HG02938 (cell line): ENCODE results near the gene NDST1.

ENCODE experiments used
- ATAC-seq: cut with Tn5 transposase; IDR thresholded peaks from one replicate; pipeline ENCODE4 v1.9.1; 2021; ENCODE audit warnings: mild to moderate bottlenecking, moderate library complexity; ENCODE audit not compliant: unreplicated experiment

NDST1 gene

DNA sequence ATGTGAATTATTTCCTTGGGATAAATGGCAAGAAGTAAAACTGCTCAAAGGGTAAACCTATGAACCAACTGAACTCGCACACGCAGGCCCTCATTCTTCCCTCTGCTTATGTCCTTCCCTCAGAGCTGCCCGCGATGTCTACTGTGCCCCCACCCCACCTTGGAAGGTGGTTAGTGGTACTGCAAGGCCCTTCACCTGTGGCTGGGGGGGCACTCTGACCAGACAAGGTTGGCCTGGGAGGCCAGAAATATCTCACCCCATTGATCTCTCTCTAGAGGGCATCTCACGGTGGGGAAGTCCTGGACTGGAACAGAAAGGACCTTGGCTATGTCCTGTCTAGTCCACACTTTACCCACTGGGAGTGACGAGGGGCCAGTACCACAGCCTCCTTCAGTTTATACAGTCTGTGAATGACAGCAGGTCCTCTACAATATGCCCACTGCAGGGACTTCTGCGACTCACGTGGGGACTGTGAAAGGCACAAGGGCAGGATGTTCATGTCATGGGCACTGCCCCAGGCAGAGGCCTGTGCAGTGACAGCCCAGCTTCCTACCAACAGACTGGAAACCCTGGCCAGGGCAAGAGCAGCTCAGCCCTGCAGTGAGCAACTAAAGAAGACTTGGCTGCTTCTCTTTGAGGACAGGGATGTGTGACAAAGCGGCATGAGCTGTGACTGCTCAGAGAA, 75.8 kb downstream of the NDST1 start:
- ATAC-seq: no peak

DNA sequence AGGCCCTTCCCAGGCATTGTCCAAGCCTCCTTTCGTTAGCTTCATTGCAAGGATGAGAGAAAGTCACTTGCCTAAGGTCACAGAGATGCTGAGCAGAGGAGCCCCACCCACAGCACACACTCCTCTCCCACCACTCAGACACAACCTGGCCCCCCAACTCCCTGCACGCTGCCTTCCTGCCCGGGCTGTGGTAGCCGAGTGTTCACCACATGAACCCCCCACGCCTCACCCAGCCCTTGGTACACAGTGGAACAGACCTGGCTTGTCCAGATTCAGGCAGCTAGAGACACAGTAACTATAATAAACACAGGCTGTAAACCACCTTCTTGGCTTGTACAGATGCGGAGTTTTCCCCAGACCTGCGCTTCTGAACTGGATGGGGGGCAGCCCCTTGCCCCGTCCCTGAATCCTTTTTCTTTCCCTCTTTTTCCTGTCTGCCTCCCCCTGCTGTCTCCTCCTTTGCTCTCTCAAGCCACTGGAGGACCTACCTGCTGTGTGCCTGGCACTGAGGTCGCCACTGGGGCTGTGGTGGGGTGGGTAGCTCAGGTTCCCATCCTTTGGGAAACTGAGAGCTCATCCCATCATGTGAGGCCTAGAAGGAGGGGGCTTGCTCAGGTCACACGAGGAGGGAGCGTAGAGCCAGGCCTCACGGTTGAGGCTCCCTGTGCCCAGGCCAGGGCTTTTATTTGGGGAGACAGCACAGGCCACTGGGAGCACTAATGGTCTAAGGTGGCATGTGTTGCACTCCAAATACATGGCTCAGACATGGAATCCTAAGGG, 76.8 kb downstream of the NDST1 start:
- ATAC-seq: no peak

DNA sequence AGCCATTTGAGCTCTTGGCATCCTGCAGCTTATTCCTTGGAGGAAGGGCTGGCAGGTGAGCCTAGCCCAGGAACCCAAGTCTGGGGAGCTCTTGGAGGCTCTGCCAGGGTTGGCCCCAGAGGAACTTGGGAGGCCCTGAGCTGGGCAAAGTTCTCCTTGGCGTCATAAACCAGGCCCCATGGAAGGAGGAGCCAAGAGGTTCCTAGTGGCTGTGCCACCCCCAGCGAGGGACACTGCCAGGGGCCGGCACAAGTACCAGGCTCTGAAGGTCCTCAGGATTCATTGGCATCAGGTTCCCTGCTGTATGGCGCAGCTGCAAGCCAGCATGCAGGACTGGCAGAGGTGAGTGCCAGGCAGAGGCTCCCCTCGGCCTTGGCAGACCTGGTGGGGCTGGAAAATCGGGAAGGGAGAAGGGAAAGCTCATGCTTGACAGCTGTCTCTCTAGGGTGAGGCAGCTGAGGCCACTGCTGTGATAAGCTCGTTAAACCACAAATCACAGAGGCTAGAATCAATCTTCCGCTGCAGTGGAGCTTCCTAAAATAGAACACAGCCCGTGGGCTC, 77.9 kb downstream of the NDST1 start:
- no peak for ATAC-seq

DNA sequence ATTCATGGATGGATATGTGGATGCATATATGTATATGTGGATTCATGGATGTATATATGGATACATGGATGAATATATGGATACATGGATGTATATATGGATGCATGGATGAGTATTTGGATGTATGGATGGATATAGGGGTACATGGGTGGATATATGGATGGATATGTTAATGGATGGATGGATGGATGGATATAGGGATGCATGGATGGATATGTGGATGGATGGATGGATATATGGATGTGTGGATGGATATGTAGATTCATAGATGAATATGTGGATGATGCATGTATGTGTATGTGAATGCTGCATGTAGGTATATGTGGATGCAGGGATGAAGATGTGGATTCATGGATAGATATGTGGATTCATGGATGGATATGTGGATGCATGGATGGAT, 79.1 kb downstream of the NDST1 start:
- no peak for ATAC-seq

DNA sequence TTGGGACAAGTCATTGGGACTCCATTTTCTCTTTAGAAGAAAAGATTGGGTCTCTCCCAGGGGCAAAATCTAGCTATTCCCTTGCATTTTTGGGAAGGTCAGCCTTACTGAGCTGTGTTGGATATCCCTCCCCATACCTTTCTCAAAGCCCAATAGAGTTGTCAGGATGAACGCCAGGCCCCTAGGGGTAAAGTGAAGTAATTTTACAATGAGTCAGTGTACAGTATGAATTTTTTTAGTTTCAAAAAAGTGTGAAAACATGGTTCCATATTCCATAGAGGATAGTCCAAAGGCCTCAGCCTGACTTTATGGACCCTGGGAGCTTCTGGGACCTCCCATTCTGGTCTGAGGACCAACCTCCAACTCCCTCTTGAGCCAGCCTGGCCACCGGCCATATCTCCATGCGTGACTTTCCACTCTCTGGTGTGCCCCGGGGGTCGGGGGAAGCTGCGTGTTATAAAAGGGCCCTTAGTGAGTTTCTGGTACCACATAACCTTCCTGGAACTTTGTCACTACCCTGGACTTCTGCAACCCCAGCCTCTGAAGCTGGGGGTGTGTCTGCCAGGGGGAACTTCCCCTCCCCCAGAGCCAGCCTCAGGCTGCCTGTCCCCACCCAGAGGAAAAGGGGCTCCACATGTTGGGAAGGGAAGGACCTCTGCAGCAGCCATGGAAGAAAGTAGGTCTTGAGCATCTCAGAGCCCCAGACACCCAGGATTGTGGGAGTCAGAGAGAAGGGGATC, 80.1 kb downstream of the NDST1 start:
- no peak for ATAC-seq

DNA sequence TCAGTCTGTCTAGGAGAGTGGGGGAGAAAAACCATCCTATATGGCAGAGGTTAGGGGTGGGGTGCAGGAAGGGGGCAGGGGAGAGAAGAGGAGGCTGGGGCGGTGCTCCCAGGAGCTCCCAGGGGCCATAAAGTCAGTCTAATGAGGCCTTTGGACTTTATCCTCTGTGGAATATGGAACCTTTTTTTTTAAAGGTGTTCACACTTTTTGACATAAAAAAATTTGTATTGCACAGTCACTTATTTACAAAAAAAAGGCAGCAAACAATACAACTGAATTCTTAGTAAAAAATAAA, 80.6 kb downstream of the NDST1 start:
- no peak for ATAC-seq

DNA sequence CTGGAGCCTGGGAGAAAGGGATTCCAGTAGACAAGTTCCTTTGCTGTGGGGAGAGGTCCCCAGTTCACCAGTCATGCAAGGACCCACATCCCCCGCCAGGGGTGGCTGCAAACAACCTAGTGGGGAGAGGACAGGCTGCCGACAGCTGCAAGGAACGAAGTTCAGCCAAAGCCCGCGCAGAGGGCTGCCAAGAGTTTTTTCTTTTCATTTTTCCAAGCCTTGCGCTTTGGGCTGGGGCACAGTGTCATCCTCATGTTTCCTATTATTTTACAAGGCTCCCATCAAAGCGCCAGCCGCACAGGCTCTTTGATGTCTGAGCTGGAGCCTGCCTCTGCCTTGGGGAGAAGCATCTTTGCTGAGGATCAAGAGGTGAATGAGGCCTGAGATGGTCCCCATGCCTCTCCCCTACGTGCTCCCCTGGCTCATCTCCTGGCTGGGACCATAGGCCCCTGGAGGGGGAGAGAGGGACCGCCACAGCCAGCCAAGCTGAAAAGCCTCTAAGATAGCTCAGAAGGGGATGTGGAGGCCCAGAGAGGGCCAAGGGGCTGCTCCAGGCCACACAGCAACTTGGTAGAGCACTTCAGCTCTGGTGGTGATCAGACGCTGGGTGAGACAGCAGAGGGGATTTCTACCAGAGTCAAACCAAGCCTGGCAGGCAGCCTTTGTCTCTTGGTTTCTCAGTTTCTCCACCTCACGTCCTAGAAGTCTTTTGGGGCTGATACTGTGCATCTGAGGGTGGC, 82.1 kb downstream of the NDST1 start:
- no peak for ATAC-seq

DNA sequence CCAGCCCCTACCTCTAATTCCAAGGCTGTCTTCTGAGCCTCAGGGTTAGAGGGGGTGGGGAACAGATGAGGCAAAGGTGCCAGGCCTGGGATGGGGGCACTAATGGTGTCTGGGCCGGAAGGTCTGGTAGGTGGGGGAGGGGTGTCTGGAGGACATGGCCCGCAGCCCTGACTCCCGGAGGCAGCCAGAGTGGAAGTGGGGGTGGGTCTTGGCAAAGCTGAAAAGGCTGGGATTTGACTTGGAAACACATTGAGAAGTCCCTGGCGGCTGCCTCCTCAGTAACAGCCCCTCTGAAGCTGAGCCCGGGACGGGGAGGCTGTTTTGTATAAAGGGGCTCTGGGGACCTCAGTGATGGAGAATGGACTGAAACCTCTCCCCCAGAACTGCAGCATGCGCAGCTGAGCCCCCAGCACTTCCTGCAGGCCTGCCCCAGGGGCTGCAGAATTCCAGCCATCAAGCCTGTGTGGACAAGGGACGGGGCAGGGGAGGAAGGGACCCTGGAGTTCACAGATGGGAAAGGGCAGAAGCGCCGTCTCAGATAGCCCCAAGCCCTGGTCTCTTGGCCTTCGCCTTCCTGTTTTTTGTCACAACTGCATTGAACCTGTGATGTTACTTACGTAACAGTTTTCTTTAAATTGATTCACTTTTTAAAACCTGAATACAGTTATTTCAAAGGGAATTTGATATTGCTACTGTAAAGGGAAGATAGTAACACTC, 83.2 kb downstream of the NDST1 start:
- ATAC-seq: no peak

DNA sequence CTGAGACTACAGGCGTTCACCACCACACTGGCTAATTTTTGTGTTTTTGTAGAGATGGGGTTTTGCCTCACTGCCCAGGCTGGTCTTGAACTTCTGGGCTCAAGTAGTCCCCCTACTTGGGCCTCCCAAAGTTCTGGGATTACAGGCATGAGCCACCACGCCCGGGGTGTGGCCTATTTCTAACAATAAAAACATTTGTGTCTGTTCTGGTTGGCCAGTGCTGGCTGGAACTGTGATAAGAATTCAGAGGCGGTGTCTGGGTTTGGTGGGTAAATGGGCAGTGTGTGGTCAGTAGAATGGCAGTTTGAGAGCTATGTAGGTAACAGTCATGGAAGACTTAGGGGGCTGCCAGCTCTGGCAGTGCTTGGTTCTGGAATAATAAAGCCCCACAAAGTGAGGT, 85.7 kb downstream of the NDST1 start:
- ATAC-seq: no peak

DNA sequence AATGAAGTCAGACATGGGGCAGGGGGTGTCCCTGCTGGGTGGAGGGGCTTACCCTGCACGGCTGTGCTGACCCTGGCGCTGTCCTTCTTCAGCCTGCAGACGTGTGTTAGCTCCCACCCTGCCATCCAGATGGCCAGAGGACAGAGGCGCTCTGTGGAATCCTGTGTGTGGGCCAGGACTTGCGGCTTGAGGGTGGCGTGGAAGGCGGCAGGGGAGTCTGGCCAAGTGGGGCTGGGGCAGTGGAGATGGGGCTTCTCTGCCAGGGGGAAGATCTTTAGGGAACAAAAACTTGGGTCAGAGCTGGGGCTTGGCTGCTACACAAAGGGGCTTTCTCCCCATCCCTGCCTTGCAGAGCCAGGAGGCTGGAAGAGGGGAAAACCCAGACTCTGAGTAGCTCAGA, 86.1 kb downstream of the NDST1 start:
- no peak for ATAC-seq

DNA sequence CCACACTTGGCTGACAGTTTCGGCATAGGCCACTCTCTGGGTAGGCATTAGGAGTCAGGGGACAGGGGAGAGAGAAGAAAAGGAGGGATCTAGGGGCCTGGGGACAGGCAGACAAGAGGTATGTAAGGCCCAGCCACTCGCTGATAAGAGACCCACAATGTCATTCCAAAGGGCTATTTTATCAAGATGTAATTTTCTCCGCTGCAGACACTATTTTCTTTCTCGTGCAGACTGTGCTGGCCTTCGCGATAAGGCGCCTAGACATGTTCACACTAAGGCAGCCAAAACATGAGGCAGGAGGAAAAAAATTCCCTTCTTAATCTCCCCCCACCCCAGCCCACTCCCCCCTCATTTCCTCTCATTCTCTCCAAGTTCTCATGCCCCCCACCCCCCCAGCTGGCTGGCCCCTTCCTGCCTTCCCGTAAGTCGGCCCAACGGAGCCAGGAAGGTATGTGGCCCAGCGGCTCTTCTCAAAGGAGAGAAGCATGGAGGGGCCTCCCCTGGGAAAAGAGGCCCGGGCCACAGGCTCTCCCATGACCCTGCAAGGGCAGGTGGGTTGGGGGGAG, 87.6 kb downstream of the NDST1 start:
- ATAC-seq: no peak

DNA sequence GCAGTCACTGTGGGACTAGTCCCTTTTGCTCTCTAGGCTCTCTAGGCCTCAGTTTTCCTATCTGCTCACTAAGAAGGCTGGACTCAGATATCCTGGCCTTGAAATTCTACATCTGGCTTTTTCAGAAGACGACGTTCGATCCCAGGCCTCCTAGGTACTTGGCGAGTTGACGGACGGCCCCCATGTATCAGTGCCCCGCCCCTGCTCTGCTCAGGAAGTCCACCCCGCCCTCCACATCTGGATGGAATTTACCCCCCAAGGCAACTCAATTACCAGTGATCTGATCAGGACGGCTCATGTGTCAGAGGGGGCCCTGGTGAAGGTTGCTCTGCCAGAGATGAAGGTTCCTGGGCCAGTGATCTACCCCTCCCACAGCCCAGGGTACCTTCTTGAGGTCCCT, 88.4 kb downstream of the NDST1 start:
- no peak for ATAC-seq

DNA sequence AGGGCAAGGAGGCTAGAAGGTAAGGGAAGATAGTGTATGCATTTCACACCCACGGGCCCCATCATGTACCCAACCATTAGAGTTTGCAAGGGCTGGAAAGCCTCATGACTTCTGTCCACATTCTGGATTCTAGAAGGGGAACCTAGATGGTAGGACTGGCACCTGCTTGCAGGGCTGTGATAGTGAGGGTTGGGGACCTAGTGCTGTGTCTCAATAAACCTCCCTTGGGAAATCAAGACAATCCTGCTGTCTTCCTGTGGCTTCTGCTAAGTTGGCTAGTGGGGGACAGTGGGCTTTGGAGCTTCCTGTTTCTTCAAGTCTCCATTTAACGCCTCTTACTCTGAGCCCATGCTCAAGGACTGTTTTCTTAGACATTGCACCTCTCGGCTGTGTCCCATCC, 88.9 kb downstream of the NDST1 start:
- no peak for ATAC-seq

DNA sequence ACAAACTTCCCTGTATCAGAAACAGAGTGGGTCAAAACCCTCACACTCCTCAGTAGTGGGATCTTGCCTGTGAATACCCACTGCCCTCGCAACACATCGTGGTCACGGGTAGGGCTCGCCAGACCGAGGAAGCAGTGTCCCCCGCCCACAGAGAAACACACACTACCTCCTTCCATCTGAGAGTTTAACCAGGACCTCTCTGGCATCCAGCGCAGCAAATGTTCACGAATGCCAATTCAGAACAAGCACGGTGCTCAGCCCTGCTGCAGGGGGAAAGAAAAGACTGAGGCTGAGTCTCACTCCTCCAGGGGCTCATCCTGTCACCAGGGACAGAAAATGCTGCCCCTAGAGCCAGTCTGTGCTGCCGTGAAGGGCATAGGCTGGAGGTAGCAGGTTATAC, 90.1 kb downstream of the NDST1 start:
- no peak for ATAC-seq

DNA sequence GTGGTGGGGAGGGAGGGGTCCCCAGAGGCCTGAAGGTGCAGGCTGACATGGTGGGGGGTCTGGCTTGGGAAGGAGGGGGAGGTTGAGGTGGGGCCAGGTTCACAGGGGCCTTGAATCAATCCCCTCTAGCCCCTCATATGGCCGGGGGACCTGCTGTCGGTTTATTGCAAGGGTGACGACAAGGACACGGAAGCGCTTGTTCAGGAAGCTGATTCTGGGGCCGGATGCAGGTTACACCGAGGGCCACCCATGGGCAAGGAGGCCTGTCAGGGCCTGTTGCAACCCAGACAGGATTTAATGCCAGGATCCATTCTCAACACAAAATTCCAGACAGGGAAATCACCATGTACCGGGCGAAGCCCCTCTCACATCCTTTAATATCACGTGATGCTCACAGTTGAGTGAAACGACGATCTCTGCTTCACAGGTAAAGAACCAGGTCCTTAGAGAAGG, 90.9 kb downstream of the NDST1 start:
- no peak for ATAC-seq

DNA sequence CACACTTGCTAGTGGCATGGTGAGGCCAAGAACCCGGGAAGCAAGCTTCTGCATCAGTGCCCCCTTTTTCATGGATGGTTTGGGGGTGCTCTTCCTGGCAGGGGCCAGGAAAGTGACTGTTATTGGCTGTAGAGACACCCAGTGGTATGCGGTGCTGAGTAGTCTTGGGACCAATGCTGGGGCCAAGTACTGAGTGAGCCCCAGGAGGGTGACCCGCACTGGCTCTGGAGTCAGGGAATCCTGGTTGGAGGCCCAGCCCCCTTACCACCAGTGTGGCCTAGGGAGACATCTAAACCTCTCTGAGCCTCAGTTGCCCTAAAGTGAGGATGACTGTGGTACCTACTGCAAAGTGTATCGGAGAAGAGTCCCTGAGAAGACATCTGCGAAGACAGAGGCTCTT, 91.3 kb downstream of the NDST1 start:
- no peak for ATAC-seq

DNA sequence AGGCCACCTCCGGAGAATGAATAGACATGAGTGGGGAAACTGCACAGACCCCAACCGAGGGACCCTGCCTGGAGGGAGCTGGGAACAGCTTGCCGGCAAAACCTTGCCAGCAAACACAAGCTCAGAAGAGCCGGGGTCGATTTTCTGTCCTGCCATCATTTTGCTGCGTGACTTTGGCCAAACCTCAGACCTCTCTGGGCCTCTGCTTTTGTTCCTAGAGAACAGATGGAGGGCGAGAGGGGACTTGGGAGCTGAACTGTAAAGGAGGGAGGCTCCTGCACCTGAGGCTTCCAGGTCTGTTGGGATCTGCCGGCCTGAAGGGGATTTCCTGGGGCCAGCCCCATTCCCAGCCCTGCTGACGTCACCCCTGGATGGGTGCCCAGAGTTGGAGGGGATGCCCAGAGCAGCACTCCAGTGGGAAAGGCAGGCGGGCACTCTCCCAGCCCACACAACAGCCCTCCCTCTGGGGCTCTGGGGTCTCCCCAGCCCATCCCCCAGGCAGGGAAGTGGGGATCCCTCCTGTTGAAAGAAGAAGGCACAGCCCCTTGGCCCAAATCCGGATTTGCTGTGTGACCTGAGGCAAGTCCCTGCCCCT, 92.1 kb downstream of the NDST1 start:
- no peak for ATAC-seq

DNA sequence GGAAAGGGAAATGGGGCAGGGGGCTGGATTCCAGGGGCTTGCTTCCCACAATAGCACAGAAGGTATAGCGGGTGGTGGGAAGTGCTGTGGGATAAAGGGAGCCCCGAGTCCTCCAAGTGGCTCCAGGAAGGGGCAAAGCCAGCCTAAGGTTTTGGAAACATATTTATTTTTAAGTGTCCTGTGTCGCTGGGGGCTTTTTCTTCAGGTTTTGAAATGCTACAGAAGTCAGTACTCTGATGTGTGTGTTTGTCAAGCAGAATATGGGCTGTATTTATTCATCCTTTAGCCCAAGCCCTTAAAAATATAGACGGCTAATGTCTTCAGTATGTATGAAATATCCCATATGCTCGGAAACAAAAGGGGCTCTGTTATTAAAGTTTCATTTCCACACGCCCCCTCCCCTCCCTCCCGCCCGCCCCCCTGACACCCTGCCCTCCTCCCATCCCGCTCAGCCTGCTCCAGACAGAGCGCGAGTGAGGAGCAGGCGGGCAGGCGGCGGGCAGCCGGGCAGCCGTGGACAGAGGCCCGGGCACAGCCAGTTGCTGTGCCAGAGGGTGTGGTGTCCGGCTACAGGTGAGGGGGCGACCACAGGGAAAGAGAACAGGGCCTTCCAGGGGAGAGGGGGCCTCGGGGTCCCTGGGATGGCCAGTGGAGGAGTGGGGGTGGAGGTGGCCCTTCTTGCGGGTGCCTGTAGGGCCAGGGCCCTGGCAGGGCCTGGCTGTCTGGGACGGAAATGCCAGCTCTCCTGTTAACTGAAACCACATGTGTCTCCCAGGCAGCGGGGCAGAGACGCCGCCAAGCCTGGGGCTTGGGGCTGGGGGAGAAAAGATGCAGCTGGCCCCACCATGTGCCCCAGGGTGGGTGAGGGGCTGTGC, 92.9 kb downstream of the NDST1 start:
- ATAC-seq: no peak
